Gastrocnemius medialis (tissue), 4 donors: Measurements from ENCODE around the gene ZBED4.

ENCODE experiments used
- POLR2A ChIP-seq, 2 donors: fragments of 450-650 bp; IDR thresholded peaks; one replicate each; pipeline ENCODE4 v1.6.1; 2017; ENCODE audit warnings: antibody characterized with exemption in 2 of 2, mild to moderate bottlenecking in 2 of 2, moderate library complexity in 2 of 2
- TF ChIP-seq, protein P1 (sequence below), 5 experiments: fragments of 450-650 bp in 3 of 5; fragments of 200-600 bp in 2 of 5; sonication (generic) in 2 of 5; IDR thresholded peaks in 4 of 5; conservative IDR thresholded peaks in 1 of 5; 1 replicate in 4 of 5; 2 replicates in 1 of 5; pipeline ENCODE4 v1.5.1; 2016 to 2019; ENCODE audit warnings: antibody characterized with exemption in 5 of 5, mild to moderate bottlenecking in 3 of 5, moderate library complexity in 3 of 5

DNA sequence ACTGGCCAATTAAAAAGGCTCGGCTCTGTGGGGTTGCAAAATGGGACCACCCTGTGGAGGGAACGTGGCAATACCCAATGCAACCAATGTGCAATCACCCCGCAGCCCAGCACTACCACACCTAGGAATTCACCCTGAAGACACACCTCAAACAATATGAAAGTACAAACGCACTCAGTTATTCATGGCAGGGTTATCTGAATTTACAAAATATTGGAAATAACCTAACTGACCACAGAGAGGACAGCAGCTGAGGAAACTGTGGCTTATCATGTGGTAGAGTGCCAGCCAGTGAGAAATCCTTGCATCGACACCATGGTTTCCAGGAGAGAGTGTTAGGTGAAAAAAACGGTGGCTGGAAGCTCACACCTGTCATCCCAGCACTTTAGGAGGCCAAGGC lies 45.9 kb downstream of the ZBED4 start:
- no peak for TF ChIP-seq POLR2A (IDR thresholded peaks at IDR 0.05)
- TF ChIP-seq, protein P1, sequence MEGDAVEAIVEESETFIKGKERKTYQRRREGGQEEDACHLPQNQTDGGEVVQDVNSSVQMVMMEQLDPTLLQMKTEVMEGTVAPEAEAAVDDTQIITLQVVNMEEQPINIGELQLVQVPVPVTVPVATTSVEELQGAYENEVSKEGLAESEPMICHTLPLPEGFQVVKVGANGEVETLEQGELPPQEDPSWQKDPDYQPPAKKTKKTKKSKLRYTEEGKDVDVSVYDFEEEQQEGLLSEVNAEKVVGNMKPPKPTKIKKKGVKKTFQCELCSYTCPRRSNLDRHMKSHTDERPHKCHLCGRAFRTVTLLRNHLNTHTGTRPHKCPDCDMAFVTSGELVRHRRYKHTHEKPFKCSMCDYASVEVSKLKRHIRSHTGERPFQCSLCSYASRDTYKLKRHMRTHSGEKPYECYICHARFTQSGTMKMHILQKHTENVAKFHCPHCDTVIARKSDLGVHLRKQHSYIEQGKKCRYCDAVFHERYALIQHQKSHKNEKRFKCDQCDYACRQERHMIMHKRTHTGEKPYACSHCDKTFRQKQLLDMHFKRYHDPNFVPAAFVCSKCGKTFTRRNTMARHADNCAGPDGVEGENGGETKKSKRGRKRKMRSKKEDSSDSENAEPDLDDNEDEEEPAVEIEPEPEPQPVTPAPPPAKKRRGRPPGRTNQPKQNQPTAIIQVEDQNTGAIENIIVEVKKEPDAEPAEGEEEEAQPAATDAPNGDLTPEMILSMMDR (IDR thresholded peaks at IDR 0.05 in 4 of 5, conservative IDR thresholded peaks at IDR 0.05 in 1 of 5) = no peak
